ENCODE measurements around the gene SAMD4B.

The SAMD4B gene

GRCh38 chr19:39385629-39386411 lies 43.6 kb downstream of the SAMD4B start:
- no peak overlapping the region for H3K4me3 ChIP-seq (ENCODE audit: low read depth, low read length)
- TF ChIP-seq POLR2A (IDR thresholded peaks at IDR 0.05; ENCODE audit: extremely low read depth, insufficient read length) (no peak), CTCF (IDR thresholded peaks at IDR 0.05; ENCODE audit: low read depth, low read length) (no peak)
- no peak for DNase-seq (ENCODE audit: low read depth)

GRCh38 chr19:39386557-39386956 lies 44.3 kb downstream of the SAMD4B start:
- no peak for DNase-seq (ENCODE audit: low read depth)
- no peak overlapping the region for H3K4me3 ChIP-seq (ENCODE audit: low read depth, low read length)
- TF ChIP-seq CTCF (IDR thresholded peaks at IDR 0.05; ENCODE audit: low read depth, low read length) (no peak), MYC (IDR thresholded peaks at IDR 0.05; ENCODE audit: low read depth, low read length) (no peak), POLR2A (IDR thresholded peaks at IDR 0.05; ENCODE audit: extremely low read depth, insufficient read length) (no peak), MAX (IDR thresholded peaks at IDR 0.05; ENCODE audit: low read depth, low read length) (no peak)

- no peak for DNase-seq (ENCODE audit: low read depth)
- no peak overlapping the region for H3K4me3 ChIP-seq (ENCODE audit: low read depth, low read length)
- TF ChIP-seq POLR2A (IDR thresholded peaks at IDR 0.05; ENCODE audit: extremely low read depth, insufficient read length) (no peak), MYC (IDR thresholded peaks at IDR 0.05; ENCODE audit: low read depth, low read length) (no peak), MAX (IDR thresholded peaks at IDR 0.05; ENCODE audit: low read depth, low read length) (no peak), CTCF (IDR thresholded peaks at IDR 0.05; ENCODE audit: low read depth, low read length) (no peak)
These were observed 46.4 kb downstream of the SAMD4B start for GRCh38 chr19:39388657-39389056.

- DNase-seq (ENCODE audit: low read depth): no peak
- TF ChIP-seq MYC (IDR thresholded peaks at IDR 0.05; ENCODE audit: low read depth, low read length) (no peak), CTCF (IDR thresholded peaks at IDR 0.05; ENCODE audit: low read depth, low read length) (no peak), POLR2A (IDR thresholded peaks at IDR 0.05; ENCODE audit: extremely low read depth, insufficient read length) (no peak), MAX (IDR thresholded peaks at IDR 0.05; ENCODE audit: low read depth, low read length) (no peak)
- peak overlapping the region; percentile 95 for H3K4me3 ChIP-seq (ENCODE audit: low read depth, low read length)
These were observed 47.6 kb downstream of the SAMD4B start for GRCh38 chr19:39389631-39390414.

- DNase-seq (ENCODE audit: low read depth): no peak
- H3K4me3 ChIP-seq (ENCODE audit: low read depth, low read length): peak overlapping the region; percentile 95
These were observed 48.2 kb downstream of the SAMD4B start for GRCh38 chr19:39390451-39390750.

More at GRCh38 chr19:39390451-39390750, 48.2 kb downstream of the SAMD4B start:
- no peak for TF ChIP-seq MYC (IDR thresholded peaks at IDR 0.05; ENCODE audit: low read depth, low read length)
- no peak for TF ChIP-seq POLR2A (IDR thresholded peaks at IDR 0.05; ENCODE audit: extremely low read depth, insufficient read length)
- no peak for TF ChIP-seq CTCF (IDR thresholded peaks at IDR 0.05; ENCODE audit: low read depth, low read length)
- no peak for TF ChIP-seq MAX (IDR thresholded peaks at IDR 0.05; ENCODE audit: low read depth, low read length)

Measured in NB4 (cell line).